Mesendoderm (in vitro differentiated cells): Measurements from ENCODE around the gene DLL1.
A peak's percentile ranks its signal among the peaks of the same experiment; 100 is the strongest.

Experiments
- DNase-seq: peaks from one replicate; pipeline ENCODE4 v3.0.0; 2013
- H2AK5ac ChIP-seq: 2 replicates; pipeline ENCODE4 v1.6.1; 2013; ENCODE audit warnings: low read length, inconsistent platforms
- H2BK120ac ChIP-seq: 2 replicates; pipeline ENCODE4 v1.6.1; 2013; ENCODE audit warnings: low read depth, mild to moderate bottlenecking, low read length, moderate library complexity, mixed read lengths
- H2BK15ac ChIP-seq: replicated peaks from 2 replicates; pipeline ENCODE4 v1.6.1; 2013; ENCODE audit warnings: low read depth, mild to moderate bottlenecking, moderate library complexity
- H2BK5ac ChIP-seq: 2 replicates; pipeline ENCODE4 v1.6.1; 2013; ENCODE audit warnings: low read length, inconsistent platforms
- H3K18ac ChIP-seq: 2 replicates; pipeline ENCODE4 v1.6.1; 2013; ENCODE audit warnings: mild to moderate bottlenecking, low read length, mixed read lengths
- H3K23ac ChIP-seq: one replicate; pipeline ENCODE4 v1.6.1; 2013; ENCODE audit warnings: low read length
- H3K27ac ChIP-seq: 2 replicates; pipeline ENCODE4 v1.5.1; 2013; ENCODE audit warnings: low read depth, mild to moderate bottlenecking, inconsistent platforms, low read length, moderate library complexity
- H3K27me3 ChIP-seq: 2 replicates; pipeline ENCODE4 v1.6.1; 2013; ENCODE audit warnings: low read length, control low read depth, mild to moderate bottlenecking, inconsistent platforms; ENCODE audit not compliant: insufficient read depth, poor library complexity
- H3K36me3 ChIP-seq: 2 replicates; pipeline ENCODE4 v1.6.1; 2013; ENCODE audit warnings: low read length, inconsistent platforms; ENCODE audit not compliant: control insufficient read depth, insufficient read depth
- H3K4ac ChIP-seq: one replicate; pipeline ENCODE4 v1.6.1; 2013; ENCODE audit warnings: low read depth, mild to moderate bottlenecking, low read length, moderate library complexity
- H3K4me1 ChIP-seq: 2 replicates; pipeline ENCODE4 v1.6.1; 2013; ENCODE audit warnings: low read depth, low read length, inconsistent platforms; ENCODE audit not compliant: control insufficient read depth
- H3K4me2 ChIP-seq: 2 replicates; pipeline ENCODE4 v1.6.1; 2013; ENCODE audit warnings: low read length
- H3K4me3 ChIP-seq: 2 replicates; pipeline ENCODE4 v1.5.1; 2013; ENCODE audit warnings: mild to moderate bottlenecking, low read length
- H3K56ac ChIP-seq: one replicate; pipeline ENCODE4 v1.6.1; 2013; ENCODE audit warnings: low read length
- H3K79me1 ChIP-seq: 2 replicates; pipeline ENCODE4 v1.6.1; 2013; ENCODE audit warnings: low read length, inconsistent platforms
- H3K79me2 ChIP-seq: 2 replicates; pipeline ENCODE4 v1.6.1; 2013; ENCODE audit warnings: mild to moderate bottlenecking, low read length; ENCODE audit not compliant: control insufficient read depth, insufficient read depth
- H3K9ac ChIP-seq: 2 replicates; pipeline ENCODE4 v1.6.1; 2013; ENCODE audit warnings: low read length, inconsistent platforms
- H4K5ac ChIP-seq: one replicate; pipeline ENCODE4 v1.6.1; 2013; ENCODE audit warnings: low read length
- H4K8ac ChIP-seq: one replicate; pipeline ENCODE4 v1.6.1; 2013; ENCODE audit warnings: low read depth, mild to moderate bottlenecking, control low read depth, low read length, moderate library complexity
- WGBS: extraction: QIAGEN DNeasy Blood & Tissue Kit; methylation state at CpG from one replicate; pipeline ENCODE4 v1.1.7; 2013; ENCODE audit warnings: low lambda C conversion rate, missing lambda C conversion rate; ENCODE audit not compliant: insufficient coverage; ENCODE audit errors: extremely low coverage; 5-methylcytosine and 5-hydroxymethylcytosine counted together

Gene DLL1

DNA sequence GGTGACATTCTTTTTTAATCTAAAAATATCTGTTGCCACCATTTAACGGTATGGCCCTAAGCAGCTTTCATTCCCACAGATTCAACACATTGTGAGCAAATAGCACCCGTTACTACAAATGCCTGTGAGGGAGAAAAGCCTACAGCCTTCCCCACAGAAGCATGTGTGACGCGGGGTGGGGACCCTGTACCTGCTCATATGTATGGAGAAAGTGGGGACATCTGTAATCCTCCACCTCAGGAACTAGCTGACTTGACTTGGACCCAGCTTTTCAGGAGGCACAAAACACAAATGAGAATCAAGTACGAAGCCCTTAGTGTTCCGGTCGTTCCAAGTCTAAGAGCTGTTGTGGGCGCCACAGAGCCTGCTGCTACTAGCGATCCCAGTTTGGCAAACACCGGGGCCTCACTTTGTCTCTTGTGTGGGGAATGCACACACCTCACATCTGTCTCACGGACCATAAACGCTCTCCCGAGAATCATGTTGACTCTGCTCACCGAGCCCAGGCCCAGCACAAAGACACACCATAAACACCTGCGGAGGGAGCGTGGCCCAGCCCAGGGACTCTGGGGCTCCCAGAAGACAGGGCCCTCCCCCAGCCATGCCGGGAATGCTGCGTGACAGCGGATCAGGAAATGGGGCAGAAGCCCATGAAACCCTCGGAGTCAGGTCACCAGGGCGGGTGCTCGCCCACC lies 21.6 kb downstream of the DLL1 start:
- no CpG with 5 or more reads among the region's 22 CpGs for WGBS
- Histone ChIP-seq H2AK5ac (no peak overlapping the region), H3K4me3 (no peak overlapping the region)

DNA sequence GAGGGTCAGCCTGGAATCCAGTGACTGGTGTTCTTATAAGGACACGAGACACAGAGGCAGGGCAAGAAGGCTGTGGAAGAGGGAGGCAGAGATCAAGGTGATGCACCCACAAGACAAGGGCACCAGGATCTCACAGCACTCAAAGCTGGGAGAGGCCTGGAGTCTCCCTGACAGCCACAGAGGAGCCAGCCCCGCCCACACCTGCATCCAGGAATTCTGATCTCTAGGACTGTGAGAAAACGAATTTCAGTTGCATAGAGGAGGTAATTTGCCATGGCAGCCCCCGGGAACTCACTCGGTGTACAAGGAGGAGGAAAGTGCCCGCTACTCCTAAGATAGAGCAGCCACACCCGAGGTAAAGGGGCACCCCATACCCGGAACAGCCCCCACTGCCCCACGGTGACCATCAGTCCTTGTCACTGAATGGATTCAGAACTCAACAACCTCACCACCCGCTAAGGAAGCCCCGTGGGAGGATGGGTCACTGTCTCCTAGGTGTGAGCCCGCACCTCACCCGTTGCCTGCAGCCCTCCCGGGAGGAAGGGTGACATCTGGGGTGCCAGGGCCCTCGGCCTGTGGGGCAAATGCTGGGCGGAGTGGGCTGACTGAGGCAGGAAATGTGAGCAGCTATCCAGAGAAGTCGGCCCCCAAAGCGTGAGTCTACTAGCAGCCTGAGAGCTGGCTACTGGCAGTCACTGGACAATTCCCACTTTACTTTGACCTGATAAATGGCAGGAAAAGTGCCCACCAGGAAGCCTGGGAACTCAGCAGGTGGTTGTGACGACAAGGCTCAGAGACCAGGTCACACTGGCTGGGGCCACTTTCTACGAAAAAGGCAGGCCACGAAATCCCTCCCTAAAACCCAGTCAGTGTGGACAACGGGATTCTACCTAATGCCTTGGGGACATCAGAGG lies 22.4 kb downstream of the DLL1 start:
- H3K23ac ChIP-seq, result no peak overlapping the region

More for the DNA sequence above, 21.6 kb downstream of the DLL1 start:
- Histone ChIP-seq H3K4me2 (no peak overlapping the region), H2BK15ac (no peak overlapping the region), H3K4ac (no peak overlapping the region), H2BK5ac (no peak overlapping the region), H3K79me2 (no peaks in the 10 kb centered on the region), H2BK120ac (no peak overlapping the region), H3K23ac (no peak overlapping the region), H3K4me1 (peaks cover 2% of the 10 kb centered on the region), H3K9ac (no peak overlapping the region), H3K79me1 (no peaks in the 10 kb centered on the region), H4K8ac (no peak overlapping the region), H3K27ac (no peak overlapping the region), H3K36me3 (no peaks in the 10 kb centered on the region), H3K56ac (no peak overlapping the region), H3K18ac (no peak overlapping the region), H3K27me3 (no peaks in the 10 kb centered on the region), H4K5ac (no peak overlapping the region)
- DNase-seq, result no peak

DNA sequence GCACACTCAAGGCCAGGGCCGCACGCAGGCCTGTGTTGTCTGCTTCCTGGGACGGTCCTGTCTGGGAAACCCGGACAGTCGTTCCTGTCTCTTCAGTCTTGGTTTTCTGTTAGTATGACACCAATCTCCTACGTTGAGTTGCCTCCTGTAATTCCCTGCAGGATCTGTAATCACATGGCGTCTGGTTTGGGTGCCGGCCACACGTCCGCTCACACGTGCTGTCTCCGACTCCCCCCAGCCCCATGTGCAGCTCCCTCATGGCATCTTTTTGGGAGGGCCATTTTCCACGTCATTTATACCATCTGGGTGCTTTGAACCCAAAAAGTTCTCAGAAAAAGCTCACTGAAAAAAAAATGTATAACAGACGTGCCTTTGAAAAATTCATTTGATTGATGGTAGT lies 23.2 kb downstream of the DLL1 start:
- no peak overlapping the region for H3K23ac ChIP-seq
- H3K79me1 ChIP-seq, result no peaks in the 10 kb centered on the region
- H4K5ac ChIP-seq, result no peak overlapping the region
- no peak overlapping the region for H3K4ac ChIP-seq
- DNase-seq, result no peak
- H3K27ac ChIP-seq, result no peak overlapping the region
- no peak overlapping the region for H2BK5ac ChIP-seq
- H3K36me3 ChIP-seq, result no peaks in the 10 kb centered on the region
- H4K8ac ChIP-seq, result no peak overlapping the region
- H3K4me3 ChIP-seq, result no peak overlapping the region
- H2BK15ac ChIP-seq, result no peak overlapping the region
- H2AK5ac ChIP-seq, result no peak overlapping the region
- no CpG with 5 or more reads among the region's 14 CpGs for WGBS
- H3K4me2 ChIP-seq, result no peak overlapping the region
- H3K4me1 ChIP-seq, result peaks cover 2% of the 10 kb centered on the region
- no peaks in the 10 kb centered on the region for H3K79me2 ChIP-seq
- H3K9ac ChIP-seq, result no peak overlapping the region
- no peaks in the 10 kb centered on the region for H3K27me3 ChIP-seq
- no peak overlapping the region for H3K18ac ChIP-seq
- H3K56ac ChIP-seq, result no peak overlapping the region
- H2BK120ac ChIP-seq, result no peak overlapping the region

More for the DNA sequence above, 22.4 kb downstream of the DLL1 start:
- H4K5ac ChIP-seq, result no peak overlapping the region
- no peak overlapping the region for H3K4me3 ChIP-seq
- H2AK5ac ChIP-seq, result no peak overlapping the region
- H3K56ac ChIP-seq, result no peak overlapping the region
- H3K18ac ChIP-seq, result no peak overlapping the region
- no peaks in the 10 kb centered on the region for H3K27me3 ChIP-seq
- no peaks in the 10 kb centered on the region for H3K79me1 ChIP-seq
- no peaks in the 10 kb centered on the region for H3K79me2 ChIP-seq
- H3K9ac ChIP-seq, result no peak overlapping the region
- no peak overlapping the region for H3K4me2 ChIP-seq
- peaks cover 2% of the 10 kb centered on the region for H3K4me1 ChIP-seq
- no peak for DNase-seq
- H3K36me3 ChIP-seq, result no peaks in the 10 kb centered on the region
- H2BK5ac ChIP-seq, result no peak overlapping the region
- H3K4ac ChIP-seq, result no peak overlapping the region
- no peak overlapping the region for H2BK120ac ChIP-seq
- H4K8ac ChIP-seq, result no peak overlapping the region
- no peak overlapping the region for H2BK15ac ChIP-seq
- whole genome bisulfite sequencing, result no CpG with 5 or more reads among the region's 22 CpGs
- no peak overlapping the region for H3K27ac ChIP-seq

DNA sequence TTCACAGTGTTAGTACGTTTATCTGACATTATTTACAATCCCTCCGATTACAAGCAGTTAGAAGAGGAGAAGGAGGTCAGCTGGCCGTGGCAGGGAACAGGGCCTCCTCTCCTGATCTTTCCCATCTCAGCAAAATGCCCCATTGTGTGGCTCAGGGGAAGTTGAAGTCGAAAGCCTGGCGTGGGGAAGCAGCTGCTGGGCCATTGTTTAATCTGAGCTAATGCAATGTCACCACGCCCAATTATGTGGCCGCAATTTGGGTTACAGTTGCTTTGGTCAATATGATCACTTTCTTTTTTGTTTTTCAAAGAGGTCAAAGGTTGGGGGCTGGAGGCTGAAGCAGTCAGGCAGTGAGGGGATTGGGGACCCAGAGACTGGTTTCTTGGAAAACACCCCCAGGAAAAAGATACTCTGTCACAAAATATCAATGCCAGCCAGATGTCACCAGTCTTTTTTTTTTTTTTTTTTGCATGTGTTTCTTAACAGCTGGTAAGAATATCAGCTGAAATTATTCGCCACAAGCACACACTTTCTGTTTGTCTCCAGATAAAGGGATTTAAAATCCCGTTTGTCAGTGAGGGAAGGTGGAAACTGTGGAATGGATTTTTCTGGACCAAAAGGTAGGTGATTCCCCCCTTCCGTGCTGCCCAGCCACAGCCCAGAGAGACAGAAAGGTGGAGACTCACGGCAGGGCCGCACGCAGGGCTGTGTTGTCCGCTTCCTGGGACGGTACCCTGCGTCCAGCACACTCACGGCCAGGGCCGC lies 24.6 kb downstream of the DLL1 start:
- H3K18ac ChIP-seq, result no peak overlapping the region
- no peak overlapping the region for H2AK5ac ChIP-seq
- H3K4me1 ChIP-seq, result peaks cover 2% of the 10 kb centered on the region
- no peak overlapping the region for H3K4me3 ChIP-seq
- no peak overlapping the region for H3K56ac ChIP-seq
- no peaks in the 10 kb centered on the region for H3K79me2 ChIP-seq
- H3K4me2 ChIP-seq, result no peak overlapping the region
- no CpG with 5 or more reads among the region's 18 CpGs for WGBS
- H2BK15ac ChIP-seq, result no peak overlapping the region
- no peak overlapping the region for H3K4ac ChIP-seq
- no peak overlapping the region for H2BK120ac ChIP-seq
- no peak overlapping the region for H3K9ac ChIP-seq
- H3K23ac ChIP-seq, result no peak overlapping the region
- no peak for DNase-seq
- no peak overlapping the region for H3K27ac ChIP-seq
- no peak overlapping the region for H4K5ac ChIP-seq
- H3K27me3 ChIP-seq, result no peaks in the 10 kb centered on the region
- no peak overlapping the region for H2BK5ac ChIP-seq
- no peaks in the 10 kb centered on the region for H3K36me3 ChIP-seq
- no peak overlapping the region for H4K8ac ChIP-seq
- no peaks in the 10 kb centered on the region for H3K79me1 ChIP-seq

DNA sequence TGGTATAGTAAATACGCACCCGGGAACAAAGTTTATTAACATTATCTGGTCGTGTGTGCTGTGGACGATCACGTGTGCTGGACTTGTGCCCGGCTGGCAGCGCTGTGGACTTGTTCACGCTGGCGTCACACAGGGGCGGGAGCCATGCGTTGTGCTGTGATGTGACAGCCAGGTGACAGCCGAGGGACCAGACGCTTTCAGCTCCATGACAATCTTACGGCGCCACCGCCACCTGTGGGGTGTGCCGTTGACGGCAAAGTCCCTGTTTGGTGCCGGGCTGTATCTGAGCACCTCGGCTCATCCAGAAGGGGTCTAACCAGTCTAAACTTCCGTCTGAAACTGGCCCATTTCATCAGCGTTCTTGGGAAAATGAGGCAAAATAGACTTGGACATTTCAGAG lies 25.2 kb downstream of the DLL1 start:
- no peak overlapping the region for H3K4ac ChIP-seq
- no peak overlapping the region for H2BK15ac ChIP-seq
- no peak overlapping the region for H2BK120ac ChIP-seq
- no peak overlapping the region for H2AK5ac ChIP-seq
- H3K27ac ChIP-seq, result no peak overlapping the region
- H3K4me3 ChIP-seq, result no peak overlapping the region
- H3K36me3 ChIP-seq, result no peaks in the 10 kb centered on the region
- no peak overlapping the region for H4K5ac ChIP-seq
- no peak overlapping the region for H3K56ac ChIP-seq
- no peak overlapping the region for H4K8ac ChIP-seq
- no peak overlapping the region for H3K4me2 ChIP-seq
- H3K18ac ChIP-seq, result no peak overlapping the region
- H3K4me1 ChIP-seq, result peaks cover 2% of the 10 kb centered on the region
- H2BK5ac ChIP-seq, result no peak overlapping the region
- H3K79me1 ChIP-seq, result no peaks in the 10 kb centered on the region
- H3K23ac ChIP-seq, result peak overlapping the region; percentile 68
- H3K79me2 ChIP-seq, result no peaks in the 10 kb centered on the region
- H3K9ac ChIP-seq, result no peak overlapping the region
- H3K27me3 ChIP-seq, result no peaks in the 10 kb centered on the region
- no peak for DNase-seq
- no CpG with 5 or more reads among the region's 22 CpGs for WGBS
